Psoas muscle (tissue), 8 donors: Measurements from ENCODE around the gene FDXR. TPM values are rescaled to one million over a fixed set of nuclear protein-coding genes. Genes with fewer than 3 reads are reported as not detected.
"Not testable (repeated sequence)": the region's sequence is repeated elsewhere in the genome, so short reads cannot be mapped to it uniquely, and the experiment has no call there.

Experiments
- ATAC-seq, 4 donors: fragments of 200-7000 bp; cut with Tn5 transposase; one replicate each; pipeline ENCODE4 v1.9.1; 2020; ENCODE audit warnings: moderate library complexity in 3 of 4, mild to moderate bottlenecking in 2 of 4
- DNase-seq, 2 donors: peaks; one replicate each; pipeline ENCODE4 v3.0.0-alpha.2; 2020
- H3K27ac ChIP-seq: fragments of 200-600 bp; one replicate; pipeline ENCODE4 v1.8.0; 2022
- H3K27me3 ChIP-seq, 3 donors: fragments of 200-600 bp in 1 of 3; one replicate each; pipeline versions ENCODE4 v1.6.1 to v1.8.0; 2013 to 2022; ENCODE audit warnings: low read length in 2 of 3, mild to moderate bottlenecking in 2 of 3, moderate library complexity in 1 of 3; ENCODE audit not compliant: insufficient read depth in 3 of 3
- H3K36me3 ChIP-seq, 2 donors: fragments of 200-600 bp in 1 of 2; one replicate each; pipeline versions ENCODE4 v1.6.1 to v1.8.0; 2013 to 2022; ENCODE audit warnings: low read depth in 1 of 2, mild to moderate bottlenecking in 1 of 2, moderate library complexity in 1 of 2; ENCODE audit not compliant: insufficient read depth in 1 of 2
- H3K4me1 ChIP-seq: fragments of 200-600 bp; one replicate; pipeline ENCODE4 v1.8.0; 2022
- H3K4me3 ChIP-seq: fragments of 200-600 bp; one replicate; pipeline ENCODE4 v1.8.0; 2022; ENCODE audit warnings: mild to moderate bottlenecking
- H3K9me3 ChIP-seq: fragments of 200-600 bp; one replicate; pipeline ENCODE4 v1.8.0; 2022
- CTCF ChIP-seq: fragments of 200-600 bp; IDR thresholded peaks from one replicate; pipeline ENCODE4 v1.8.0; 2022; ENCODE audit warnings: antibody characterized with exemption
- WGBS, 3 donors: extraction: QIAGEN DNeasy Blood & Tissue Kit; methylation state at CpG; one replicate each; pipeline versions ENCODE4 v1.1.6 to v1.1.7; 2013; 5-methylcytosine and 5-hydroxymethylcytosine counted together
- intact Hi-C, 2 donors: fragments of 100-400 bp; cut with DNase I; formaldehyde crosslinking; loops; one replicate each; pipeline versions ENCODE4 v1.11.0 to v1.14.2; 2022
- polyA plus RNA-seq, 3 donors: library from polyadenylated mRNA; stranded (reverse); fragments of 200-250 nt; gene quantifications; one replicate each; pipeline ENCODE4 v1.2.3, GENCODE V29; 2013
- total RNA-seq, 4 donors: library from RNA; stranded (reverse); fragmentation: NEBNext Ultra II Directional in 2 of 4; extraction: Animal tissue kit (Norgen Biotek cat#: 25700) in 2 of 4; gene quantifications; one replicate each; pipeline versions ENCODE4 v1.2.1 to v1.2.4, GENCODE V29; 2021 to 2023
- donor health status: healthy with polysubstance abuse.
- donor health status: DM: no; HTN: no; CAD: no; lungs with moderate emphysema.
- donor health status: Bipolar disorder and iron deficiency.
- donor health status: healthy.
- donor health status: DM: yes; HTN: yes; CAD: no.
- donor health status: DM: no; HTN: no; CAD: no.
- donor health status: DM: no; HTN: no; CAD: no.
- donor health status: DM: yes; HTN: yes; CAD: no.

FDXR gene
- total and polyA plus RNA-seq, 7 donors: 3.0 to 7.9 (median 3.7) TPM

- no peak for ATAC-seq
These were observed 34.2 kb upstream of the FDXR start for GRCh38 chr17:74907012-74907411.

DNA sequence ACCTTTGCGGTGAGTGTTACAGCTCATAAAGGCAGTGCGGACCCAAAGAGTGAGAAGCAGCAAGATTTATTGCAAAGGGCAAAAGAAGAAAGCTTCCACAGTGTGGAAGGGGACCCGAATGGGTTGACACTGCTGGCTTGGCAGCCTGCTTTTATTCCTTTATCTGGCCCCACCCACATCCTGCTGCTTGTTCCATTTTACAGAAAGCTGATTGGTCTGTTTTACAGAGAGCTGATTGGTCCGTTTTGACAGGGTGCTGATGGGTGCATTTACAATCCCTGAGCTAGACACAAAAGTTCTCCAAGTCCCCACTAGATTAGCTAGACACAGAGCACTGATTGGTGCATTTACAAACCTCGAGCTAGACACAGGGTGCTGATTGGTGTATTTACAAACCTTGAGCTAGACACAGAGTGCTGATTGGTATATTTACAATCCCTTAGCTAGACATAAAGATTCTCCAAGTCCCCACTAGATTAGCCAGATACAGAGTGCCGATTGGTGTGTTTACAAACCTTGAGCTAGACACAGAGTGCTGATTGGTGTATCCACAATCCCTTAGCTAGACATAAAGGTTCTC, 33.5 kb upstream of the FDXR start:
- H3K27me3 ChIP-seq: peaks cover 0 to 35% (median 7%) of the 10 kb centered on the region in 3 donors
- not testable (repeated sequence) for ATAC-seq, H3K27ac ChIP-seq, H3K4me1 ChIP-seq, H3K9me3 ChIP-seq, H3K4me3 ChIP-seq, H3K36me3 ChIP-seq, DNase-seq
- intact Hi-C loops: loop anchor here in 1 of 2 donors (10.0 kb wide), 1 partner anchor 58 kb away; no protein-coding TSS in a partner anchor
- WGBS, 3 donors: 51 to 57% (median 57%) methylated on average over 6 of the region's 6 CpGs

More at GRCh38 chr17:74907012-74907411, 34.2 kb upstream of the FDXR start:
- Histone ChIP-seq H3K27ac (no peak overlapping the region), H3K27me3 (peaks cover 0 to 33% (median 7%) of the 10 kb centered on the region in 3 donors), H3K4me1 (no peaks in the 10 kb centered on the region), H3K36me3 (no peaks in the 10 kb centered on the region), H3K9me3 (no peaks in the 10 kb centered on the region), H3K4me3 (no peak overlapping the region)
- intact Hi-C loops: loop anchor here in 1 of 2 donors (10.0 kb wide), 1 partner anchor 58 kb away; no protein-coding TSS in a partner anchor
- no peak for DNase-seq
- TF ChIP-seq CTCF: no peak
- WGBS, 3 donors: 91 to 96% (median 93%) methylated on average over 19 to 34 of the region's 34 CpGs

DNA sequence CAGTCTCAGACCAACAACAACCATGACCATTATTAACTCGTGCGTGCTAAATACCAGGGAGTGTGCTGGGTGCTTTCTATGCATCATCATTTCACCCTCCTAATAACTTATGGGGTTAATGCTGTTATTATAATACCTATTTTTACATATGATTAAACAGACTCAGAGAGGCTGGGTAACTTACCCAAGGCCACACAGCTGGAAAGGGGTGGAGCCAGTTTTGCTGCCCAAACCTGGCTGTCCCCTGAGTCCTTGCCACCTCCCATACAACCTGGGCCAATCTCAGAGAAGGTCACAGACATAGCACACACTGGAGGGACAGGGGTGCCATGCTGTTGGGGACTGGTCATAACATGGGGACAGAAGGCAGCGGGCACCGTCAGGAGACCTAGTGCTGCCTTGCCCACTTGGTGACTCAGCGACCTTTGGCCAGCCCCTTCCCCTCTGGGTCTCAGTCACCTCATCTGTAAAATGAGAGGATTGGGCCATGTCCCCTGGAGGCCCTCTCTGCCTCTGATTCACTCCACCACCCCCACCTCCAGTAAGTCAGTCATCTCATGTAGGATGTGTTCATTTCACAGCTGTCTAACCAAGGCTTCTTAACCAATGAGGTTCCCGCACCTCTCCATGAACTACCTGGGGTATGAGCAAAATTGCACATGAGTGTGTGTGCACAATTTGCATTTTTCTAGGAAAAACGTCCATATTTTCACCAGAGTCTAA, 32.1 kb upstream of the FDXR start:
- no peak for TF ChIP-seq CTCF
- H3K36me3 ChIP-seq: no peaks in the 10 kb centered on the region
- H3K4me3 ChIP-seq: no peak overlapping the region
- H3K27me3 ChIP-seq: peaks cover 0 to 41% (median 10%) of the 10 kb centered on the region in 3 donors
- H3K4me1 ChIP-seq: no peaks in the 10 kb centered on the region
- H3K27ac ChIP-seq: no peak overlapping the region
- WGBS, 3 donors: 62 to 66% (median 66%) methylated on average over 7 of the region's 7 CpGs
- ATAC-seq (no peak), DNase-seq (no peak)
- intact Hi-C loops: loop anchor here in 1 of 2 donors (10.0 kb wide), 1 partner anchor 60 kb away; no protein-coding TSS in a partner anchor
- H3K9me3 ChIP-seq: no peaks in the 10 kb centered on the region

- 60 to 68% (median 66%) methylated on average over 6 of the region's 6 CpGs for WGBS, 3 donors
- ATAC-seq: no peak
- H3K27me3 ChIP-seq: peaks cover 0 to 41% (median 10%) of the 10 kb centered on the region in 3 donors
These were observed 30.9 kb upstream of the FDXR start for GRCh38 chr17:74903671-74904070.

More at GRCh38 chr17:74903671-74904070, 30.9 kb upstream of the FDXR start:
- Histone ChIP-seq H3K9me3 (no peaks in the 10 kb centered on the region), H3K27ac (no peak overlapping the region), H3K36me3 (no peaks in the 10 kb centered on the region), H3K4me3 (no peak overlapping the region), H3K4me1 (no peaks in the 10 kb centered on the region)
- TF ChIP-seq CTCF: no peak
- intact Hi-C loops: loop anchor here in 1 of 2 donors (10.0 kb wide), 1 partner anchor 61 kb away; no protein-coding TSS in a partner anchor
- no peak for DNase-seq
